Transverse colon (tissue), 4 donors: ENCODE results near the gene SLC9B1.

Source experiments
- POLR2A ChIP-seq: fragments of 450-650 bp; IDR thresholded peaks from one replicate; pipeline ENCODE4 v1.6.1; 2016; ENCODE audit warnings: antibody characterized with exemption, mild to moderate bottlenecking, moderate library complexity
- POLR2AphosphoS5 ChIP-seq, 3 donors: sonication (generic); formaldehyde crosslinking; IDR thresholded peaks; one replicate each; pipeline ENCODE4 v1.6.1; 2016; ENCODE audit warnings: antibody characterized with exemption in 3 of 3
- TF ChIP-seq, protein P1 (sequence below), 5 experiments: fragments of 200-600 bp in 3 of 5; fragments of 450-650 bp in 2 of 5; sonication (generic) in 3 of 5; IDR thresholded peaks; 1 replicate in 2 of 5; 2 replicates in 3 of 5; pipeline ENCODE4 v1.5.1; 2016 to 2017; ENCODE audit warnings: antibody characterized with exemption in 5 of 5, inconsistent platforms in 3 of 5, mild to moderate bottlenecking in 2 of 5, moderate library complexity in 1 of 5

DNA sequence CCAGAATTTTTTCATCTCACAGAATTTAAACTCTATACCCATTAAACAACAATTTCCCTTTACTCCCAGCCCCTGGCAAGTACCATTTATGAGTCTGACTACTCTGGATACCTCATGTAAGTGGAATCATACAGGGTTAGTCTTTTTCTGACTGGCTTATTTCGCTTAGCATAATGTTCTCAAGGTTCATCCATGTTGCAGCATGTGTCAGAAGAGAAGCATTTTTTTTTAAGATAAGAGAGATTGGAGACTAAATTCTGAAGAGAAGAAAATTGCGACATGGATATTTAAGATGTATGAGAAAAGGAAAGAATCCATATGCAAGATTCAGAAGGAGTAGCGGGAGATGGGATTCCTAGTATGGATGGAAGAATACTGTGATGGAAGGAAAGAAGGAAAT, 11.3 kb upstream of the SLC9B1 start:
- TF ChIP-seq, protein P1, sequence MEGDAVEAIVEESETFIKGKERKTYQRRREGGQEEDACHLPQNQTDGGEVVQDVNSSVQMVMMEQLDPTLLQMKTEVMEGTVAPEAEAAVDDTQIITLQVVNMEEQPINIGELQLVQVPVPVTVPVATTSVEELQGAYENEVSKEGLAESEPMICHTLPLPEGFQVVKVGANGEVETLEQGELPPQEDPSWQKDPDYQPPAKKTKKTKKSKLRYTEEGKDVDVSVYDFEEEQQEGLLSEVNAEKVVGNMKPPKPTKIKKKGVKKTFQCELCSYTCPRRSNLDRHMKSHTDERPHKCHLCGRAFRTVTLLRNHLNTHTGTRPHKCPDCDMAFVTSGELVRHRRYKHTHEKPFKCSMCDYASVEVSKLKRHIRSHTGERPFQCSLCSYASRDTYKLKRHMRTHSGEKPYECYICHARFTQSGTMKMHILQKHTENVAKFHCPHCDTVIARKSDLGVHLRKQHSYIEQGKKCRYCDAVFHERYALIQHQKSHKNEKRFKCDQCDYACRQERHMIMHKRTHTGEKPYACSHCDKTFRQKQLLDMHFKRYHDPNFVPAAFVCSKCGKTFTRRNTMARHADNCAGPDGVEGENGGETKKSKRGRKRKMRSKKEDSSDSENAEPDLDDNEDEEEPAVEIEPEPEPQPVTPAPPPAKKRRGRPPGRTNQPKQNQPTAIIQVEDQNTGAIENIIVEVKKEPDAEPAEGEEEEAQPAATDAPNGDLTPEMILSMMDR (IDR thresholded peaks at IDR 0.05) = no peak
- TF ChIP-seq POLR2A = no peak
- no peak for TF ChIP-seq POLR2AphosphoS5 (IDR thresholded peaks at IDR 0.05)
